HFF-Myc (cell line): ENCODE results near the gene NUP205.
"Not testable (repeated sequence)": the region's sequence is repeated elsewhere in the genome, so short reads cannot be mapped to it uniquely, and the experiment has no call there.

ENCODE experiments used
- DNase-seq: peaks from one replicate; pipeline ENCODE4 v3.0.0-alpha.2; 2011; ENCODE audit warnings: low read depth; ENCODE audit errors: extremely low read depth
- H3K4me3 ChIP-seq: replicated peaks from 2 replicates; pipeline ENCODE4 v1.5.1; 2011; ENCODE audit warnings: low read depth, mild to moderate bottlenecking, control low read depth, low read length
- CTCF ChIP-seq: IDR thresholded peaks from 2 replicates; pipeline ENCODE4 v1.5.1; 2012; ENCODE audit warnings: mild to moderate bottlenecking, low read depth, low read length, control low read depth; ENCODE audit errors: missing control alignments

Gene NUP205

GRCh38 chr7:135692055-135692454, 134.3 kb downstream of the NUP205 start:
- DNase-seq, result no peak
- no peak overlapping the region for H3K4me3 ChIP-seq
- TF ChIP-seq CTCF, result no peak

GRCh38 chr7:135692606-135693005, 134.9 kb downstream of the NUP205 start:
- DNase-seq, result not testable (repeated sequence)

GRCh38 chr7:135693558-135693957, 135.8 kb downstream of the NUP205 start:
- TF ChIP-seq CTCF, result no peak

More at GRCh38 chr7:135692606-135693005, 134.9 kb downstream of the NUP205 start:
- H3K4me3 ChIP-seq, result not testable (repeated sequence)

GRCh38 chr7:135697276-135698049, 139.7 kb downstream of the NUP205 start:
- no peak for TF ChIP-seq CTCF
- no peak overlapping the region for H3K4me3 ChIP-seq
- no peak for DNase-seq

More at GRCh38 chr7:135693558-135693957, 135.8 kb downstream of the NUP205 start:
- no peak for DNase-seq
- no peak overlapping the region for H3K4me3 ChIP-seq
